ENCODE data around the gene ZSCAN9. TPM values are rescaled to one million over a fixed set of nuclear protein-coding genes. Genes with fewer than 3 reads are reported as not detected.

ZSCAN9 gene
- total RNA-seq, 1 experiment from 2014 or later, result 25.8 TPM

GRCh38 chr6:28239636-28240035 is 14.6 kb downstream of the ZSCAN9 start:
- Mint-ChIP-seq H3K36me3 (ENCODE audit: insufficient read depth, unreplicated experiment) (peaks cover 14% of the 10 kb centered on the region), H3K27me3 (ENCODE audit: unreplicated experiment) (no peaks in the 10 kb centered on the region), H3K9me3 (ENCODE audit: low read depth, unreplicated experiment) (peaks cover 3% of the 10 kb centered on the region), H3K27ac (ENCODE audit: unreplicated experiment) (no peak overlapping the region), H3K4me1 (ENCODE audit: low read depth, unreplicated experiment) (no peaks in the 10 kb centered on the region), H3K4me3 (ENCODE audit: low read depth, unreplicated experiment) (no peak overlapping the region)
- TF ChIP-seq CTCF (IDR thresholded peaks at IDR 0.05; ENCODE audit: unreplicated experiment), result no peak
- BruUV-seq (replicated peaks), result no TSS peak
- DNase-seq, result no peak
- intact Hi-C loops (cut with micrococcal nuclease; ENCODE audit: unreplicated experiment), result no loop called here
- CTCF ChIA-PET, result no interaction called here

GRCh38 chr6:28240471-28240870 is 15.4 kb downstream of the ZSCAN9 start:
- CTCF ChIA-PET, result no interaction called here
- no peaks in the 10 kb centered on the region for H3K4me1 Mint-ChIP-seq (ENCODE audit: low read depth, unreplicated experiment)
- peaks cover 3% of the 10 kb centered on the region for H3K9me3 Mint-ChIP-seq (ENCODE audit: low read depth, unreplicated experiment)
- H3K27ac Mint-ChIP-seq (ENCODE audit: unreplicated experiment), result no peak overlapping the region
- BruUV-seq (replicated peaks), result no TSS peak
- no peak for TF ChIP-seq CTCF (IDR thresholded peaks at IDR 0.05; ENCODE audit: unreplicated experiment)
- H3K27me3 Mint-ChIP-seq (ENCODE audit: unreplicated experiment), result no peaks in the 10 kb centered on the region
- intact Hi-C loops (cut with micrococcal nuclease; ENCODE audit: unreplicated experiment), result no loop called here
- no peak for DNase-seq
- H3K4me3 Mint-ChIP-seq (ENCODE audit: low read depth, unreplicated experiment), result no peak overlapping the region
- peaks cover 14% of the 10 kb centered on the region for H3K36me3 Mint-ChIP-seq (ENCODE audit: insufficient read depth, unreplicated experiment)

GRCh38 chr6:28243946-28244345 is 18.9 kb downstream of the ZSCAN9 start:
- no peaks in the 10 kb centered on the region for H3K27me3 Mint-ChIP-seq (ENCODE audit: unreplicated experiment)
- intact Hi-C loops (cut with micrococcal nuclease; ENCODE audit: unreplicated experiment), result no loop called here
- H3K36me3 Mint-ChIP-seq (ENCODE audit: insufficient read depth, unreplicated experiment), result peaks cover 14% of the 10 kb centered on the region
- CTCF ChIA-PET, result no interaction called here
- no peaks in the 10 kb centered on the region for H3K4me1 Mint-ChIP-seq (ENCODE audit: low read depth, unreplicated experiment)
- BruUV-seq (replicated peaks), result no TSS peak
- no peak for TF ChIP-seq CTCF (IDR thresholded peaks at IDR 0.05; ENCODE audit: unreplicated experiment)
- no peak overlapping the region for H3K27ac Mint-ChIP-seq (ENCODE audit: unreplicated experiment)
- no peak for DNase-seq
- no peak overlapping the region for H3K4me3 Mint-ChIP-seq (ENCODE audit: low read depth, unreplicated experiment)
- no peaks in the 10 kb centered on the region for H3K9me3 Mint-ChIP-seq (ENCODE audit: low read depth, unreplicated experiment)

- CTCF ChIA-PET, result no interaction called here
- Mint-ChIP-seq H3K4me3 (ENCODE audit: low read depth, unreplicated experiment) (no peak overlapping the region), H3K27ac (ENCODE audit: unreplicated experiment) (no peak overlapping the region), H3K9me3 (ENCODE audit: low read depth, unreplicated experiment) (no peaks in the 10 kb centered on the region), H3K27me3 (ENCODE audit: unreplicated experiment) (no peaks in the 10 kb centered on the region), H3K36me3 (ENCODE audit: insufficient read depth, unreplicated experiment) (peaks cover 14% of the 10 kb centered on the region), H3K4me1 (ENCODE audit: low read depth, unreplicated experiment) (no peaks in the 10 kb centered on the region)
- intact Hi-C loops (cut with micrococcal nuclease; ENCODE audit: unreplicated experiment), result no loop called here
- TF ChIP-seq CTCF (IDR thresholded peaks at IDR 0.05; ENCODE audit: unreplicated experiment), result no peak
- TSS peak; percentile 8 for BruUV-seq (replicated peaks)
- DNase-seq, result no peak
Observed at GRCh38 chr6:28245206-28245941, 20.3 kb downstream of the ZSCAN9 start.
